ENCODE data around the gene AGBL3.

DNA sequence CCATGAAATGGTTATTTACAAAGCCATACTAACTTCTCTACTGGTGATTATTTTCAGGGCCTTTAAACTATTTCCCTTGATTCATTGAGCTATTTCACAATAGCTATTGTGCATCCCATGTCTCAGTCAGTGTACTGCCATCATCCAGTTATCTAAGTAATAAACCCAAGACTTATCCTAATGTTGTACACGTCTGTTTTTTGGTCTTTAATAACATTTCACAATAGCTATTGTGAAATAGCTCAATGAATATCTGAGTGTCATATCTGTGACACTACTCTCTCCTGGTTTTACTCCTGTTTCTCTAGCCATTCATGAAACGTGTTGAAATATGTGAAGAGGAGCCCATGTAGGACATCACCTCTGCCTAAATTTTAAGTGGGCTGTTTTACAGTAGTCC is 125.1 kb downstream of the AGBL3 start:
- TF ChIP-seq HNF4A (conservative IDR thresholded peaks at IDR 0.05) (no peak), TAF1 (conservative IDR thresholded peaks at IDR 0.05) (no peak)

Measured in liver (tissue), 2 donors.